HG03139 (cell line): Measurements from ENCODE around the gene PCAT7.
"Not testable (repeated sequence)": the region's sequence is repeated elsewhere in the genome, so short reads cannot be mapped to it uniquely, and the experiment has no call there.

Source experiments
- ATAC-seq: cut with Tn5 transposase; IDR thresholded peaks from one replicate; pipeline ENCODE4 v1.9.1; 2021; ENCODE audit not compliant: unreplicated experiment

Gene PCAT7

DNA sequence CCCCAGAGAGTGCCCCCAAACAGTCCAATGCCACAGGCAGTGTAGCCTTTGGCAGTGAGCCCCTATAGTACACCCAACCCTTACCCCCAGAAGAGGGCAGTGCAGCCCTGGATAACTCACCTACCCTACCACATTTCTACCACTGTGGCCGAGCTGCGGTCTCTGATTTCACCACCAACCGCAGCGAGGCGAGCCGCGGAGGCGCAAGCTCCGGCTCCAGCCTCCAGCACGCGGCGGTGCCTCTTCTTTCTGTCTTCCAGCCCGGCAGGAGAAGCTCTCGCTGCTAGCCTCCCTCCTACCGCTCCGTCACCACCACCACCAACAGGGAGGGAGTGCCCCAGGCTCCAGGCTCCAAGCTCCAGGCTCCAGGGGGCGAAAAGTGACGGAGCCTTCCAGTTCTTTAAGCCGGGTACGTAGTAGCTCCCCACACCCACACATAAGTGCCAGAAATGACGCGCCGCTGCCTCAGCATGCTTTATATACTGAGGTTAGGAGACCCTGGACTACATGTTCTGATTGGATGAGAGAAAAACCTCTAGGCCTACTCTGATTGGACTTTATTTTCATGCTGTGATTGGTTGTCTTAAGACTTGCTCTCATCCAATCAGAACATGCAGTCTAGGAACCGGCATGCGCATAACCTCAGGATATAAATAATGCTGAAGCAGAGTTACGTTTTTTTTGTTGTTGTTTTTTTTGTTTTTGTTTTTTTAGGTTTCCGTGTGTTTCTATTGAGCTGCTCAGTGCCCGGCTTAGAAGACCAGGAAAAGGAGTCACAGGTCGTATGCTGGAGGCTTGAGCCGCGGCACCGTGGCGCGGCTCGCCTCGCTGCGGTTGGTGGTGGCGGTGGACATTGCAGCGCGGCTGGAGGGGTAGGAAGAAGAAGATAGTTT, at the start of gene PCAT7:
Gene PCAT7, plus strand, starts transcription at position 645 of the 893 bp plus-strand sequence.
- ATAC-seq, result no peak

- ATAC-seq, result not testable (repeated sequence)
Observed at GRCh38 chr9:94506370-94506769, 48.5 kb upstream of the PCAT7 start.

- ATAC-seq, result no peak
Observed at GRCh38 chr9:94507531-94508258, 47.2 kb upstream of the PCAT7 start.

- no peak for ATAC-seq
Observed at GRCh38 chr9:94511134-94511954, 43.5 kb upstream of the PCAT7 start.

DNA sequence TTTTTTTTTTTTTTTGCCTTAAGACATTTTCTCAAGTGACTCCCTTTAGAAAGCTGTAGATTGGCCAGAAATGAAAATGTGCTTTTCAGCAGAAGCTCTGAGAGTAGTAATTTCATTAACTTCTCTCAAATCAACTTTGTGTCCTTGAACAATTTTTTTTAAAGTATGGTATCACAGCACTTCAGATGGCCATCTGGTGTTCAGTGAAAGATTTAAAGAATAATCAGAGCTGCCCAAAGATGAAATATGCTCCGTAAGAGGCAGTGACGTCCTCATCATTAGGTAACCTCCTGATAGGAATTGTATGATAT, 43.0 kb upstream of the PCAT7 start:
- no peak for ATAC-seq

DNA sequence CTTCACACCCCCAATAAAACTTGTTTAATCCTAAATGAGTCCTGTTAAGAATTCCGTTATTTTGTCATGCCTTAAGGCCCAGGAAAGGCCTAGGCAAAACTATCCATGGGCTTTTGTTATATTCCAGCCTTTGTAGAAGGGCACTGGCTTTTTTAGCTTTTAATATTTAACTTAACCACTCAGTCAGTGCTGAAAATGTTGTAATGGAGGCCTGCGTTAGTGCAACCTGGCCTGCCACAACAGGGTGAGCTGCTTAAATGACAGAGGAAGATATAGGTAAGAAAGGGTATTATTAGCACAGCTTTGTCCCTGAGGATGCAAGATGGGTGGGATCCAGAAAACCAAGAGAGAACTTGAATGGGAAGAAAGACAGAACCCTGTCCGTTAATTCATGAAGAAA, 40.2 kb upstream of the PCAT7 start:
- ATAC-seq, result no peak

DNA sequence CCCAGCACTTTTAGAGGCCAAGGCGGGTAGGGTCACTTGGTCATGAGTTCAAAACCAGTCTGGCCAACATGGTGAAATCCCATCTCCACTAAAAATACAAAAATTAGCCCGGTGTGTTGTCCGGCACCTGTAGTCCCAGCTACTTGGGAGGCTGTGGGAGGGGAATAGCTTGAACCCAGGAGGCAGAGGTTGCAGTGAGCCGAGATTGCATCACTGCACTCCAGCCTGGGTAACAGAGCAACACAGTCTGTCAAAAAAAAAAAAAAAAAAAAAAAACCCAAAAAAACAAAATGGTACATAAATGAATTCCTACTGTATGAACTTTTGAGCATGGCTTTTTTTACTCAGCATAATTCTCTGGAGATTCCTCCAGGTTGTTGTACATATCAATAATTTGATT, 37.6 kb upstream of the PCAT7 start:
- no peak for ATAC-seq

DNA sequence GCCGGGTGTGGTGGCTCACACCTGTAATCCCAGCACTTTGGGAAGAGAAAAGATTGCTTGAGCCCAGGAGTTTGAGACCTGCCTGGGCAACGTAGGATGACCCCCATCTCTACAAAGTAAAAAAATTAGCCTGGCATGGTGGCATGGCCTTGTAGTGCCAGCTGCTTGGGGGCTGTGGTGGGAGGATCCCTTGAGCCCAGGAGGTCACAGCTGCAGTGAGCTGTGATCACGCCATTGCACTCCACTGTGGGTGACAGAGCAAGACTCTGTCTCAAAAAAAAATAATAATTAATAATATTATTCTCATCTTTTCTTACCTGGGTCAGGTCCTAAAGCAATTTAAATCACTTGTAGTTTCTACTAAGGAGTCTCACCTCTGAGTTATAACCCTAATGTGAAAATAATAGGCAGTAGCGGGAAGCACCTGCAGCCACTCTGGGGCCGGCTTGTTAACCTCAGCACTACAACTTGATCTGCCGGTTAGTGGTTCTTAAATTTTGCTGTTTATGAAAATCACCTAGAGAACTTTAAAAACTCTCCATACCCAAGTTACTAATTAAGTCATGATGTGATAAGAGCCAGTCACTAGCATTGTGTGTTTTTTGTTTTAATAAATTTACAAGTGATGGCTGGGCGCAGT, 29.4 kb upstream of the PCAT7 start:
- ATAC-seq, result no peak

- no peak for ATAC-seq
Observed at GRCh38 chr9:94526271-94526670, 28.6 kb upstream of the PCAT7 start.

DNA sequence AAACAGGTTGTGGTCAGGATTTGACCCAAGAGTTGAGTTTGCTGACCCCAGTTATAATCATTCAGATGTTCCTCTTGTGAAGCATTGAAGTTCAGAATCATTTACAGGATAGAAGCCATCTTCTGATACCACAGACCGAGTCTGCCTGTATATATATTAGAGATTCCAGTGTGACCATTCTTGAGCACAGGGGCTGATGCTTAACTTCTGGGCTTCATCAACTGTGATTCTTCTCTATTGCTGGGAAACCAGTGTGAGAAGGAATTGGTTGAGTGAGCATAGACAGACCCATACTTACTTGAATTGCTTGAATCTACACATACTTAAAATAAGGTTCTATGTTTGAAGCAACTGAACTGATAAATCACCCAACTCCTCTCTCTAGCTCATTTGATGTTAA, 27.9 kb upstream of the PCAT7 start:
- ATAC-seq, result no peak

DNA sequence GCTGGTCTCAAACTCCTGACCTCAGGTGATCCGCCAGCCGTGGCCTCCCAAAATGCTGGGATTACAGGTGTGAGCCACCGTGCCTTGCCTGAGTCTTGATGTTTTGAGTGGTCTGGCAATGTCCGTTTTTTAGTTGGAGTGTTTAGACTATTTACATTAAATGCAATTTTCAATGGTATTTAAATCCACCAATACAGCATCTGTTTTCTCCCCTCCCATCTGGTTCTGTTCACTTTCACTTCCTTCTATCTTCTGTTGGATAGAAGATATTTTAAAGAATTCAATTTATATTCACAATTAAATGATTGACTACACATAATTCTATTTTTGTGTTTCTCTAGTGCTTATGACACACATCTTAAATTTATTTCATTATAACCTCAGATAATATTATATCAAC, 26.0 kb upstream of the PCAT7 start:
- no peak for ATAC-seq

GRCh38 chr9:94533155-94533554, 21.7 kb upstream of the PCAT7 start:
- no peak for ATAC-seq

DNA sequence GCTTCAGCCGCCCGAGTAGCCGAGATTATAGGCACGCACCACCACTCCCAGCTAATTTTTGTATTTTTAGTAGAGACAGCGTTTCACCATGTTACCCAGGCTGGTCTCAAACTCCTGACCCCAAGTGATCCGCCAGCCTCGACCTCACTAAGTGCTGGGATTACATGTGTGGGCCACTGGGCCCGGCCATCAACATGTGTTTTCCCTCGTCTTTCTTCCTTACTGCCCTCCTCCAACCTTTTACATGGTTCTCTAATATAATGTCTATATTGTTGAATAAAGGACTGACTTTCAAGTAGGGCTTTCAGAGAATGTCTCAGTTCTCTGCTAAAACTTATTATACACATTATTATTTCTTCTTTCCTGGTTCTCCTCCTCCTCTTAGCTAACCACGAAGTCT, 21.3 kb upstream of the PCAT7 start:
- ATAC-seq, result no peak

GRCh38 chr9:94534901-94535300, 20.0 kb upstream of the PCAT7 start:
- ATAC-seq, result no peak

DNA sequence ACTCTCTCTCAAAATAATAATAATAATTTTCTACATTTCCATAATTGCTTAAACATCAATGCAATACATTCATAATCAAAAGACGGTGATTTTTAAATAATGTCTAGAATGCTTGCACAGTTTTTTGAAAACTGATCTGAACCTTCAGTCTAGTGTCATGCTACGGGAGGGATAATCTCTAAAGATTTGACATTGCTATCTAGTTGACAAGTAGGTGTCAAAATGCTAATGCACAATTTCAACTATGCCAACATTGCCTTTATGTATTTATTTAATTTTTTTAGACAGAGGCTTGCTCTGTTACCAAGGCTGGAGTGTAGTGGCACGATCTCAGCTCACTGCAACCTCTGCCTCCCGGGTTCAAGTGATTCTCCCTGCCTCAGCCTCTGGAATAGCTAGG, 16.0 kb upstream of the PCAT7 start:
- no peak for ATAC-seq

DNA sequence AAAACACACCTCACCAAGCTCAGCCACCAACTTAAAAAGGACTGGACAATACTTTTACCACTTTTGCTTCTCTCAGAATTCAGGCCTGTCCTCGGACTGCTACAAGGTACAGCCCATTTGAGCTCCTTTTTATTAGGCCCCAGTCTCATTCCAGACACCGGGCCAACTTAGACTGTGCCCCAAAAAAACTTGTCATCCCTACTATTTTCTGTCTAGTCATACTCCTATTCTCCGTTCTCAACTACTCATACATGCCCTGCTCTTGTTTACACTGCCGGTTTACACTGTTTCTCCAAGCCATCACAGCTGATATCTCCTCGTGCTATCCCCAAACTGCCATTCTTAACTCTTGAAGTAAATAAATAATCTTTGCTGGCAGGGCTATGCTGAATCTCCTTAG, 10.5 kb upstream of the PCAT7 start:
- ATAC-seq, result not testable (repeated sequence)

GRCh38 chr9:94545940-94546339, 8.9 kb upstream of the PCAT7 start:
- no peak for ATAC-seq

GRCh38 chr9:94553029-94553938, 1.6 kb upstream of the PCAT7 start:
- ATAC-seq, result no peak

DNA sequence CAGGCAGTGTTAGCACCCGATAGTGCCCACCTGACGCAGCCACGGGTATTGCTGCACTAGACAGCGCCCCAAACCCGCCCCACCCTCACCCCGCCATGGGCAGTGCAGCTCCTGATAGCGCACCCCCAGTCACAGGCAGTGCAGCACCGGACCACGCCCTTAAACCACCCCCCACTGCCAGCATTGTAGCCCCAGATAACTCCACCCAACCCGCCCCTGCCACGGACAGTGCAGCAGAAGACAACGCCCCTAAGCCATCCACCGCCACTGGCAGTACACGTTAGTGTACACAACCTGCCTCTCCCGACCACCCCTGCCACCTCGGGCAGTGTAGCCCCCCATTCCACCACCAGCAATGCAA, 825 bp upstream of the PCAT7 start:
- no peak for ATAC-seq

GRCh38 chr9:94557376-94557775, 2.5 kb downstream of the PCAT7 start:
- ATAC-seq, result no peak
